A673 (cell line): ENCODE measurements around the gene RBM19. TPM values are rescaled to one million over a fixed set of nuclear protein-coding genes. Genes with fewer than 3 reads are reported as not detected.

Source experiments
- BruUV-seq: library from RNA; stranded (reverse); fragments of 400-500 nt; replicated peaks from 2 replicates; lab custom pipeline; 2021; lab: Mats Ljungman, UMichigan
- CTCF ChIA-PET: fragments of 300-600 bp; sonication (Branson Sonifier 250); formaldehyde crosslinking; loops from one replicate; lab custom pipeline; 2022; ENCODE audit warnings: antibody characterized with exemption; lab: Charles Lee
- POLR2A ChIA-PET: fragments of 300-600 bp; sonication (Branson Sonifier 250); formaldehyde crosslinking; loops from one replicate; lab custom pipeline; 2022; ENCODE audit warnings: antibody characterized with exemption; ENCODE audit not compliant: low non-redundant PET; lab: Charles Lee
- DNase-seq: peaks from one replicate; pipeline ENCODE4 v3.0.0-alpha.2; 2015; ENCODE audit warnings: low spot score
- H3K27ac ChIP-seq: fragments of 200-600 bp; sonication (generic); 2 replicates; pipeline ENCODE4 v1.5.1; 2016; ENCODE audit warnings: mixed run types, low read depth, mild to moderate bottlenecking, mixed read lengths, antibody characterized with exemption, low read length; ENCODE audit not compliant: poor library complexity, severe bottlenecking
- H3K27me3 ChIP-seq: fragments of 200-600 bp; sonication (generic); replicated peaks from 2 replicates; pipeline ENCODE4 v1.6.1; 2017; ENCODE audit warnings: mixed run types, low read depth, mild to moderate bottlenecking, mixed read lengths, antibody characterized with exemption, low read length; ENCODE audit not compliant: insufficient read depth, poor library complexity
- H3K36me3 ChIP-seq: fragments of 200-600 bp; sonication (generic); 2 replicates; pipeline ENCODE4 v1.6.1; 2016; ENCODE audit warnings: mixed run types, mild to moderate bottlenecking, mixed read lengths, antibody characterized with exemption, low read length; ENCODE audit not compliant: insufficient read depth, poor library complexity, severe bottlenecking
- H3K4me1 ChIP-seq: fragments of 200-600 bp; sonication (generic); 2 replicates; pipeline ENCODE4 v1.6.1; 2017; ENCODE audit warnings: mixed run types, mild to moderate bottlenecking, mixed read lengths, antibody characterized with exemption, low read length; ENCODE audit not compliant: insufficient read depth, poor library complexity, severe bottlenecking
- H3K4me3 ChIP-seq: fragments of 200-600 bp; sonication (generic); 2 replicates; pipeline ENCODE4 v1.5.1; 2016; ENCODE audit warnings: low read depth, mixed run types, mild to moderate bottlenecking, mixed read lengths, low read length; ENCODE audit not compliant: poor library complexity, severe bottlenecking
- H3K9me3 ChIP-seq: fragments of 200-600 bp; sonication (generic); 2 replicates; pipeline ENCODE4 v1.6.1; 2016; ENCODE audit warnings: mixed run types, low read depth, mild to moderate bottlenecking, mixed read lengths, antibody characterized with exemption, low read length; ENCODE audit not compliant: poor library complexity, severe bottlenecking
- CTCF ChIP-seq: fragments of 300-800, 200-600 bp; sonication (generic); conservative IDR thresholded peaks from 2 replicates; pipeline ENCODE4 v1.5.1; 2017; ENCODE audit warnings: low read depth, mild to moderate bottlenecking, antibody characterized with exemption, low read length, moderate library complexity, mixed read lengths
- EZH2 ChIP-seq: fragments of 200-600 bp; sonication (generic); IDR thresholded peaks from 2 replicates; pipeline ENCODE4 v1.6.1; 2017; ENCODE audit warnings: borderline replicate concordance, low read depth, mild to moderate bottlenecking, mixed read lengths, antibody characterized with exemption, low read length; ENCODE audit not compliant: poor library complexity, severe bottlenecking
- intact Hi-C: fragments of 100-400 bp; cut with micrococcal nuclease; formaldehyde crosslinking; loops from one replicate; pipeline ENCODE4 v1.10.0; 2022; ENCODE audit not compliant: unreplicated experiment
- total RNA-seq: library from RNA; stranded (reverse); gene quantifications from 2 replicates; pipeline ENCODE4 v1.2.3, GENCODE V29; 2021

RBM19 gene
- total RNA-seq, 1 experiment from 2014 or later, result 47.1 TPM

GRCh38 chr12:113868365-113868764 is 97.8 kb downstream of the RBM19 start:
- no peak overlapping the region for H3K27ac ChIP-seq
- no TSS peak for BruUV-seq
- no peaks in the 10 kb centered on the region for H3K27me3 ChIP-seq
- POLR2A ChIA-PET, result no interaction called here
- no peaks in the 10 kb centered on the region for H3K9me3 ChIP-seq
- CTCF ChIA-PET, result no interaction called here
- peaks cover 12% of the 10 kb centered on the region for H3K4me1 ChIP-seq
- intact Hi-C loops, result no loop called here
- no peaks in the 10 kb centered on the region for H3K36me3 ChIP-seq
- no peak overlapping the region for H3K4me3 ChIP-seq
- TF ChIP-seq CTCF (no peak), EZH2 (no peak)
- DNase-seq, result no peak

GRCh38 chr12:113867258-113867657 is 98.9 kb downstream of the RBM19 start:
- Histone ChIP-seq H3K27me3 (no peaks in the 10 kb centered on the region), H3K4me1 (peaks cover 23% of the 10 kb centered on the region), H3K27ac (no peak overlapping the region), H3K9me3 (no peaks in the 10 kb centered on the region), H3K36me3 (no peaks in the 10 kb centered on the region), H3K4me3 (no peak overlapping the region)
- CTCF ChIA-PET, result no interaction called here
- BruUV-seq, result no TSS peak
- TF ChIP-seq CTCF, result peak; percentile 56
- no peak for TF ChIP-seq EZH2
- intact Hi-C loops, result no loop called here
- POLR2A ChIA-PET, result no interaction called here
- no peak for DNase-seq

- POLR2A ChIA-PET, result no interaction called here
- Histone ChIP-seq H3K4me3 (no peak overlapping the region), H3K27me3 (no peaks in the 10 kb centered on the region), H3K9me3 (no peaks in the 10 kb centered on the region), H3K4me1 (peaks cover 30% of the 10 kb centered on the region), H3K36me3 (no peaks in the 10 kb centered on the region), H3K27ac (no peak overlapping the region)
- intact Hi-C loops, result no loop called here
- no TSS peak for BruUV-seq
- TF ChIP-seq EZH2, result no peak
- TF ChIP-seq CTCF, result no peak
- DNase-seq, result no peak
- CTCF ChIA-PET, result no interaction called here
Observed at GRCh38 chr12:113866496-113866895, 99.6 kb downstream of the RBM19 start.
